Body of pancreas (tissue), 4 donors: ENCODE measurements around the gene ZNF385D. TPM values are rescaled to one million over a fixed set of nuclear protein-coding genes. Genes with fewer than 3 reads are reported as not detected.

Experiments used
- ATAC-seq: fragments of 150-250 bp; one replicate; pipeline ENCODE4 v1.9.1; 2016
- DNase-seq, 4 donors: peaks; one replicate each; pipeline ENCODE4 v3.0.0-alpha.2; 2019
- H3K27ac ChIP-seq, 4 donors: fragments of 200-600 bp; sonication (generic); 1 replicate in 3 of 4; 2 replicates in 1 of 4; pipeline versions ENCODE4 v1.5.1 to v1.6.1; 2016 to 2019; ENCODE audit warnings: mild to moderate bottlenecking in 1 of 4, mixed read lengths in 1 of 4, moderate library complexity in 1 of 4
- H3K27me3 ChIP-seq, 2 donors: fragments of 200-600 bp; sonication (generic); one replicate each; pipeline ENCODE4 v1.6.0; 2016; ENCODE audit warnings: mild to moderate bottlenecking in 1 of 2
- H3K36me3 ChIP-seq, 2 donors: fragments of 200-600 bp; sonication (generic); replicated peaks in 1 of 2; 2 replicates each; pipeline ENCODE4 v1.5.1; 2016; ENCODE audit warnings: low read depth in 2 of 2; ENCODE audit not compliant: insufficient read depth in 1 of 2
- H3K4me1 ChIP-seq: fragments of 200-600 bp; sonication (generic); one replicate; pipeline ENCODE4 v1.6.0; 2016
- H3K4me3 ChIP-seq, 2 donors: fragments of 200-600 bp; sonication (generic); 1 replicate in 1 of 2; 2 replicates in 1 of 2; pipeline ENCODE4 v1.5.1; 2016 to 2019
- H3K9me3 ChIP-seq, 3 donors: fragments of 200-600 bp; sonication (generic); 1 replicate in 2 of 3; 2 replicates in 1 of 3; pipeline ENCODE4 v1.5.1; 2016
- POLR2A ChIP-seq, 3 donors: fragments of 450-650 bp; IDR thresholded peaks; one replicate each; pipeline ENCODE4 v1.6.1; 2016; ENCODE audit warnings: antibody characterized with exemption in 3 of 3, mild to moderate bottlenecking in 2 of 3
- WGBS, 2 donors: methylation state at CpG; one replicate each; pipeline ENCODE4 v1.1.5; 2017; 5-methylcytosine and 5-hydroxymethylcytosine counted together
- intact Hi-C: fragments of 100-400 bp; cut with DNase I; formaldehyde crosslinking; loops from one replicate; pipeline ENCODE4 v1.15.1; 2023
- total RNA-seq, 2 donors: library from RNA; depleted of rRNA; stranded (reverse); fragments of >200 nt; gene quantifications; one replicate each; pipeline ENCODE4 v1.1.0, GENCODE V29; 2016
- TF ChIP-seq, protein P1 (sequence below), 7 experiments: fragments of 450-650 bp in 4 of 7; fragments of 200-600 bp in 3 of 7; sonication (generic) in 3 of 7; IDR thresholded peaks; one replicate each; pipeline ENCODE4 v1.5.1; 2016 to 2019; ENCODE audit warnings: antibody characterized with exemption in 7 of 7

The ZNF385D gene
- total RNA-seq, 2 donors from 2014 or later, result 3.9 to 5.9 TPM

DNA sequence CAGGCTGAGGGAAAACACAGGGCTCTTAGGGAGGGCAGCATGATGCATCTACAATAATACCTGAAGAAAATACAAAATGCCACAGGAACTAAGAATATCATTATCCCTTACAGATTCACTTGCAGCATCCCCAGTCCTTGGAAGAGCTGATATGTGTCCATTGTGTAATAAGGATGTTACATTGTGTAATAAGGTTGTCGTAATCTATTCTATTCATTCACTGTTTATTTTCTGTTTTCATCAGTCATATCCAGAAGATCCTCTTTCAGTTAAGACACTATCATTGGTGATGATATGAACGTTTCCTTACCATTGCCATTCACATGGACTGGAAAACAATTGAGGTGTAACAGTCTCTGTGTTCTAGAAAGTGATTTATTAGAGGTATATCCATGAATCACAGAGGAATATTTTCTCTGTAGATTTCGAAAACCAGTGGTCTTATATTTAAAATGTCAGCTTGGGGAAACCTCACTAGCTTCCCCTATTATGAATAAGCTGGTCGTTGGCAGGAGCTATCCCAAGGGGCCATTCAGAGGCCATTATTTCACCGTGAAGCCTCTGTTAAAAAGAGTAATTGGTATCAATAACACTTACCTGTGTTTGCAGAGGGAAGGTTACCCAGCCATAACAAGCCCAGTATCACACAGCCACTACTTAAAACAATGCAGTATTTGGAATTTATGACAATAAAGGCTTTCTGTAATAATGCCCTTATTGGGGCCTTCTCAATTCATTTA, 241.1 kb downstream of the ZNF385D start:
- Histone ChIP-seq H3K27me3 (no peaks in the 10 kb centered on the region), H3K36me3 (no peaks in the 10 kb centered on the region), H3K27ac (no peak overlapping the region), H3K9me3 (no peaks in the 10 kb centered on the region), H3K4me3 (no peak overlapping the region), H3K4me1 (no peaks in the 10 kb centered on the region)
- ATAC-seq (no peak), DNase-seq (no peak)
- TF ChIP-seq, protein P1, sequence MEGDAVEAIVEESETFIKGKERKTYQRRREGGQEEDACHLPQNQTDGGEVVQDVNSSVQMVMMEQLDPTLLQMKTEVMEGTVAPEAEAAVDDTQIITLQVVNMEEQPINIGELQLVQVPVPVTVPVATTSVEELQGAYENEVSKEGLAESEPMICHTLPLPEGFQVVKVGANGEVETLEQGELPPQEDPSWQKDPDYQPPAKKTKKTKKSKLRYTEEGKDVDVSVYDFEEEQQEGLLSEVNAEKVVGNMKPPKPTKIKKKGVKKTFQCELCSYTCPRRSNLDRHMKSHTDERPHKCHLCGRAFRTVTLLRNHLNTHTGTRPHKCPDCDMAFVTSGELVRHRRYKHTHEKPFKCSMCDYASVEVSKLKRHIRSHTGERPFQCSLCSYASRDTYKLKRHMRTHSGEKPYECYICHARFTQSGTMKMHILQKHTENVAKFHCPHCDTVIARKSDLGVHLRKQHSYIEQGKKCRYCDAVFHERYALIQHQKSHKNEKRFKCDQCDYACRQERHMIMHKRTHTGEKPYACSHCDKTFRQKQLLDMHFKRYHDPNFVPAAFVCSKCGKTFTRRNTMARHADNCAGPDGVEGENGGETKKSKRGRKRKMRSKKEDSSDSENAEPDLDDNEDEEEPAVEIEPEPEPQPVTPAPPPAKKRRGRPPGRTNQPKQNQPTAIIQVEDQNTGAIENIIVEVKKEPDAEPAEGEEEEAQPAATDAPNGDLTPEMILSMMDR (IDR thresholded peaks at IDR 0.05), result no peak
- no peak for TF ChIP-seq POLR2A (IDR thresholded peaks at IDR 0.05)
- intact Hi-C loops, result no loop called here
- 25 to 35% methylated on average over 5 of the region's 5 CpGs for WGBS, 2 donors

DNA sequence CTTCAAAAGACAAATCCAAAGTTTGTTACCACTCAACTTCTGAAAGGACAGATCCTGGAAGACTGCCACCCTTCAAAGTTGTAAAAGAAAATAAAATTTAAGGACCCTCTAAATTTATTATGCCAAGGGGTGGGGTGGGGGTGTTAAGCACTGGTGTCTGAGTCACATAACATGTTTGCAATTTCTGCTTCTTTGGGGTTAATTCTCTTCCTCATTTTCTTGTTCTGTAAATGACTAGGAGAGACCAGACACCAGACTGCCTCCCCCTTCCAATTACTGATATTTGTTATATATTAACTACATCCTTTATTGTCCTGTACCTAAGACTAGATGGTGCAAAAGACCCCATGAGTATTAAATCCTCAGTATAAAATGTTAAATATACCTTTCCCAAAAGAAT, 242.8 kb downstream of the ZNF385D start:
- no peaks in the 10 kb centered on the region for H3K36me3 ChIP-seq
- no peak overlapping the region for H3K4me3 ChIP-seq
- DNase-seq, result no peak
- H3K9me3 ChIP-seq, result no peaks in the 10 kb centered on the region
- TF ChIP-seq POLR2A (IDR thresholded peaks at IDR 0.05), result no peak
- TF ChIP-seq, protein P1 (IDR thresholded peaks at IDR 0.05), result no peak
- H3K27me3 ChIP-seq, result no peaks in the 10 kb centered on the region
- no peaks in the 10 kb centered on the region for H3K4me1 ChIP-seq
- H3K27ac ChIP-seq, result no peak overlapping the region
- intact Hi-C loops, result no loop called here
- ATAC-seq, result no peak

DNA sequence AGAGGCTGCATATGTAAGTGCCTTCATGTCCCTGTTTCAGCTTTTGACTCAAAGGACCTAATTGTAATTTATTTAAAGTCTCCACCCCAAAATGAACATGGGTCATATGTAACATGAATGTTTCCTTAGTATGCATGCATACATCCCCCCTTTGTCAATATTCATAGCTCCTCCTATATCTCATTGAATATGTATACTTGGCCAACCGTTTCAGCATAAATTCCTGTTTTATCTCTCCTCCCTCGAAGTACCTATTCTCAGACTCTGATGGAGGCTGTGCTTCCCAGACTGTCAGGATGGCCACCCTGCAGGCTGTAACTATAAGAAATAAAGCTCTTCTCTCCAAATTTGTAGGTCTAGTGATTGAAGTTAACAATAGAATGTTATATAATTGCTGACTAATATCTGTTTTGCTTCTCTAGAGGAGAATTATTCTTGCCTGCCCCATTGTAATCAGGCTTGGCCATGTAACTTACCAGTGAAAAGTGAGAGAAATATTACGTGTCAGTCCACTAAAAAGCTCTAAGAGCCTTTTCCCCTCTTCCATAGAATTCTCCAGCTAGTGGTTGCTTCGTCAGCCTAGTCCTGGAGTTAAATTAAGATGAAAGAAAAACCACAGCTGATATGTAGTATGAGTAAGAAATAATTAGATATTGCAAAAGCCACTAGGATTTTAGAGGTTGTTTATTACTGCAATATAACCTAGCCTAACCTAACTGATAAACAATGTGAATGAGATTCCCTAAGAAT, 245.1 kb downstream of the ZNF385D start:
- Histone ChIP-seq H3K4me3 (no peak overlapping the region), H3K36me3 (no peaks in the 10 kb centered on the region), H3K9me3 (no peaks in the 10 kb centered on the region), H3K27me3 (no peaks in the 10 kb centered on the region), H3K4me1 (no peaks in the 10 kb centered on the region), H3K27ac (no peak overlapping the region)
- WGBS, 2 donors, result 43 to 55% methylated on average over 4 of the region's 4 CpGs
- intact Hi-C loops, result no loop called here
- ATAC-seq, result no peak
- TF ChIP-seq, protein P1 (IDR thresholded peaks at IDR 0.05), result no peak
- TF ChIP-seq POLR2A (IDR thresholded peaks at IDR 0.05), result no peak
- no peak for DNase-seq

GRCh38 chr3:21502656-21503055, 248.4 kb downstream of the ZNF385D start:
- Histone ChIP-seq H3K27ac (no peak overlapping the region), H3K9me3 (no peaks in the 10 kb centered on the region), H3K4me3 (no peak overlapping the region), H3K36me3 (no peaks in the 10 kb centered on the region), H3K27me3 (no peaks in the 10 kb centered on the region), H3K4me1 (no peaks in the 10 kb centered on the region)
- intact Hi-C loops, result no loop called here
- no peak for TF ChIP-seq POLR2A (IDR thresholded peaks at IDR 0.05)
- TF ChIP-seq, protein P1 (IDR thresholded peaks at IDR 0.05), result no peak
- 10 to 22% methylated on average over 1 of the region's 1 CpG for WGBS, 2 donors
- ATAC-seq (no peak), DNase-seq (no peak)
